CD4-positive, alpha-beta T cell treated with Interleukin-15 for 4 hours (primary cell): ENCODE measurements around the gene SPATA31E1.
"Not testable (repeated sequence)": the region's sequence is repeated elsewhere in the genome, so short reads cannot be mapped to it uniquely, and the experiment has no call there.

ENCODE experiments used
- DNase-seq: peaks from one replicate; pipeline ENCODE4 v3.0.0-alpha.2; 2020; ENCODE audit warnings: low spot score

The SPATA31E1 gene

DNA sequence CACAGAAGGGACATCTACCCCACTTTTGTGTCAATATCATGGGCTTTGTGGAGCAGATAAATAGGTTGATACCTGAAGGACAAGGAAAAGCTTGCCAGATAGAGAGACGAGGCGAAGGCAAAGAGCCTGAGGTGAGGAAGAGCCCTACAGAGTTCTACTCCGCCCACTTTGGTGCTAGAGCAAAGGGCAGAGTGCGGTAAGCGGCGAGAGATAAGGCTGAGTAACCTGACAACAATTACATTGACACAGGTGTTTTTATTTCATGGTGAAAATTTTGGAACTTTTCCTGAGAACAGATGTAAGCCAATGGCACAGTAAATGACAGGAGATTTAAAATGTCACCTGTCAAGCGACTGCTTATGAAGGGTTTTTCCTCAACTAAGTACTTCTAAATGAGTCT is 51.8 kb downstream of the SPATA31E1 start:
- DNase-seq, result not testable (repeated sequence)

DNA sequence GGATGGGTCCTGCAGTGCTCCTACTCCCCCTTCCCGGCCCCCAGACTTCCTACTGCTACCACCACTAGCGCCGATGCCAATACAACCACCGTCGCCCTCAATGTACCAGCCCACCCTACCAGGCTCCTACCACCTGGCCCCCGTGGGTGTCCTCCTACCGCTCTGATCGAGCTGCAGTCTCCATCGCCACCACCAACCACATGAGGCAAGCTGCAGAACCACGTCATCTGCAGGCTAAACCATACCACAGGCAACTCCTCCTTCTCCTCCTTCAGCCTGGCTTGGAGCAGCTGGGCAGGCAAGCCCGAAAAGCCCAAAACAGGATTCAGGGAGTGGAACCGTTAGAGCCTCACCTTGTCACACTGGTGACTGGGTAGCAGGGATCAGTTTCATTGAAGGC is 54.7 kb downstream of the SPATA31E1 start:
- not testable (repeated sequence) for DNase-seq

DNA sequence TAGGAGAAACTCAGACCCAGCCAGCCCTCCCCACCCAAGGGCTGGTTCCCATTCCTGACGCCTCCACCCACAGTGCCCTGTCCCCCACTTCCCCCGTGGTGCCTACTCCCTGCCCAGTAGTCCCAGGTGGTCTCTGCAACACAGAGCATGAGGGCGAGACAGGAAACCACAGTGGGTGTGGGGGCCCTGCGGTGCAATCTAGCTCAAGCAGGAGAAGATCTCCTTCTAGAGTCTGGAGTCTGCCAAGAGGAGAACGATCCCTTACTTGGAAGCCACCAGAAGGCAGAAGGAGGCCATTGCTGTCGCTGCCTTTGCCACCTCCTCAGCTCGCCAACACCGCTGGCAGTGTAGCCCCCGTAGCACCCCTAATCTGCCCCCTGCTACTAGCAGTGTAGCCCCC is 55.2 kb downstream of the SPATA31E1 start:
- DNase-seq, result not testable (repeated sequence)

DNA sequence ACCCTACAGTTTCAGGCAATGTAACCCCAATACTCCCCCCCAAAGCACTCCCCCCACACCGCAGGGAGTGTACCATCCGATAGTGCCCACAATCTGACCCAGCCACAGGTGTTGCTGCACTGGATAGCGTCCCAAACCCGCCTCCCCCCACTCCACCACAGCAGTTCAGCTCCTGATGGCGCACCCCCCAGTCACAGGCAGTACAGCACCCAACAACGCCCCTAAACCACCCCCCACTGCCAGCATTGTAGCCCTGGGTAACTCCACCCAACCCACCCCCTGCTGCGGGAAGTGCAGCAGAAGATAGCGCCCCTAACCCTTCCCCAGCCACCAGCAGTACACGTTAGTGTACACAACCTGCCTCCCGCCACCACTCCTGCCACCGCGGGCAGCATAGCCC is 55.7 kb downstream of the SPATA31E1 start:
- not testable (repeated sequence) for DNase-seq
